ENCODE measurements around the gene CLMP.

DNA sequence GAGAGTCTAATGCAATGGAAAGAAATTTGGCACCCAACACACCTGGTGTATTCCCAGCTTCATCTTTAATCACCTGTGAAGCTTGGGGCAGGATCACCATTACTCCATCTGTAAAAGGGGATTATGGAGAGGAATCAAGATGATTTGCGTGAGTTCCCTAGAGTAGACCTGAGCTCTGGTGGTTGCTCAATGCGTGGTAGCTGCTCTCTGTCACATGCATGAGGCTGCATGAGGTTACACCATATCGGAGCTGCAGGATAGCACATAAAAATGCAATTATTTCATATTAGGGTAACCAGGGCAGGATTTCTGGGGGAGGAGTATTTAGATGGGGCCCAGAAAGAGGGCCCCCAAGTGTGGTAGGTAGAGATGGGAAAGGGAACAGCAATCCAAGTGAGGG is 35.3 kb upstream of the CLMP start:
- TF ChIP-seq, protein P1, sequence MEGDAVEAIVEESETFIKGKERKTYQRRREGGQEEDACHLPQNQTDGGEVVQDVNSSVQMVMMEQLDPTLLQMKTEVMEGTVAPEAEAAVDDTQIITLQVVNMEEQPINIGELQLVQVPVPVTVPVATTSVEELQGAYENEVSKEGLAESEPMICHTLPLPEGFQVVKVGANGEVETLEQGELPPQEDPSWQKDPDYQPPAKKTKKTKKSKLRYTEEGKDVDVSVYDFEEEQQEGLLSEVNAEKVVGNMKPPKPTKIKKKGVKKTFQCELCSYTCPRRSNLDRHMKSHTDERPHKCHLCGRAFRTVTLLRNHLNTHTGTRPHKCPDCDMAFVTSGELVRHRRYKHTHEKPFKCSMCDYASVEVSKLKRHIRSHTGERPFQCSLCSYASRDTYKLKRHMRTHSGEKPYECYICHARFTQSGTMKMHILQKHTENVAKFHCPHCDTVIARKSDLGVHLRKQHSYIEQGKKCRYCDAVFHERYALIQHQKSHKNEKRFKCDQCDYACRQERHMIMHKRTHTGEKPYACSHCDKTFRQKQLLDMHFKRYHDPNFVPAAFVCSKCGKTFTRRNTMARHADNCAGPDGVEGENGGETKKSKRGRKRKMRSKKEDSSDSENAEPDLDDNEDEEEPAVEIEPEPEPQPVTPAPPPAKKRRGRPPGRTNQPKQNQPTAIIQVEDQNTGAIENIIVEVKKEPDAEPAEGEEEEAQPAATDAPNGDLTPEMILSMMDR (IDR thresholded peaks at IDR 0.05; ENCODE audit: insufficient read depth, low read length): no peak
- TF ChIP-seq POLR2AphosphoS5 (IDR thresholded peaks at IDR 0.05; ENCODE audit: low read depth) (no peak), GABPA (IDR thresholded peaks at IDR 0.05; ENCODE audit: low read depth) (no peak), SPI1 (IDR thresholded peaks at IDR 0.05; ENCODE audit: borderline replicate concordance, low read depth) (no peak)
- TF ChIP-seq, protein P2, sequence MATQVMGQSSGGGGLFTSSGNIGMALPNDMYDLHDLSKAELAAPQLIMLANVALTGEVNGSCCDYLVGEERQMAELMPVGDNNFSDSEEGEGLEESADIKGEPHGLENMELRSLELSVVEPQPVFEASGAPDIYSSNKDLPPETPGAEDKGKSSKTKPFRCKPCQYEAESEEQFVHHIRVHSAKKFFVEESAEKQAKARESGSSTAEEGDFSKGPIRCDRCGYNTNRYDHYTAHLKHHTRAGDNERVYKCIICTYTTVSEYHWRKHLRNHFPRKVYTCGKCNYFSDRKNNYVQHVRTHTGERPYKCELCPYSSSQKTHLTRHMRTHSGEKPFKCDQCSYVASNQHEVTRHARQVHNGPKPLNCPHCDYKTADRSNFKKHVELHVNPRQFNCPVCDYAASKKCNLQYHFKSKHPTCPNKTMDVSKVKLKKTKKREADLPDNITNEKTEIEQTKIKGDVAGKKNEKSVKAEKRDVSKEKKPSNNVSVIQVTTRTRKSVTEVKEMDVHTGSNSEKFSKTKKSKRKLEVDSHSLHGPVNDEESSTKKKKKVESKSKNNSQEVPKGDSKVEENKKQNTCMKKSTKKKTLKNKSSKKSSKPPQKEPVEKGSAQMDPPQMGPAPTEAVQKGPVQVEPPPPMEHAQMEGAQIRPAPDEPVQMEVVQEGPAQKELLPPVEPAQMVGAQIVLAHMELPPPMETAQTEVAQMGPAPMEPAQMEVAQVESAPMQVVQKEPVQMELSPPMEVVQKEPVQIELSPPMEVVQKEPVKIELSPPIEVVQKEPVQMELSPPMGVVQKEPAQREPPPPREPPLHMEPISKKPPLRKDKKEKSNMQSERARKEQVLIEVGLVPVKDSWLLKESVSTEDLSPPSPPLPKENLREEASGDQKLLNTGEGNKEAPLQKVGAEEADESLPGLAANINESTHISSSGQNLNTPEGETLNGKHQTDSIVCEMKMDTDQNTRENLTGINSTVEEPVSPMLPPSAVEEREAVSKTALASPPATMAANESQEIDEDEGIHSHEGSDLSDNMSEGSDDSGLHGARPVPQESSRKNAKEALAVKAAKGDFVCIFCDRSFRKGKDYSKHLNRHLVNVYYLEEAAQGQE (IDR thresholded peaks at IDR 0.05; ENCODE audit: insufficient replicate concordance, low read depth): no peak
